Measurements from ENCODE around the gene DNAH5.

The DNAH5 gene

DNA sequence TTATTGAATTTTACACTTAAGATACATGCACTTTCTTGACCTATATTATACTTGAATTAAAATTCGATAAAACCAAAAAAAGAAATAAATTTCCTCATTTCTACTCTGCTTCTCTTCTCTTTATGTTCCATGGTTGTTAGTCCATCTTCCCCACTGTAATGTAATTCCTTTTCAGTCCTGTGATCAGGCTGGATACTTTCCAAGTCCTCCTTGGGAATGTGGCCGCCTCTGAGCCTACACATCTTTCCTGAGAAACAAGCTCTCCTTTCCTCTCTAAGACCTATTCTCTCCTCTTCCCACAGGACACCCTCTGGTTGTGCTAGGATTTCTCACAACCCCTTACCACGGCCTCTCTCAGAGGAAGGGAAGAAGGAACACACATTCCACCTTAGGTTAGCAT is 285.1 kb downstream of the DNAH5 start:
- no peak overlapping the region for H3K4me3 Mint-ChIP-seq
- DNase-seq (ENCODE audit: low spot score in 2 of 2) (no peak), ATAC-seq (no peak)
- H3K36me3 Mint-ChIP-seq = peaks cover 5% of the 10 kb centered on the region
- no peaks in the 10 kb centered on the region for H3K4me1 Mint-ChIP-seq
- peaks cover 3% of the 10 kb centered on the region for H3K9me3 Mint-ChIP-seq
- no peak overlapping the region for H3K27ac Mint-ChIP-seq

DNA sequence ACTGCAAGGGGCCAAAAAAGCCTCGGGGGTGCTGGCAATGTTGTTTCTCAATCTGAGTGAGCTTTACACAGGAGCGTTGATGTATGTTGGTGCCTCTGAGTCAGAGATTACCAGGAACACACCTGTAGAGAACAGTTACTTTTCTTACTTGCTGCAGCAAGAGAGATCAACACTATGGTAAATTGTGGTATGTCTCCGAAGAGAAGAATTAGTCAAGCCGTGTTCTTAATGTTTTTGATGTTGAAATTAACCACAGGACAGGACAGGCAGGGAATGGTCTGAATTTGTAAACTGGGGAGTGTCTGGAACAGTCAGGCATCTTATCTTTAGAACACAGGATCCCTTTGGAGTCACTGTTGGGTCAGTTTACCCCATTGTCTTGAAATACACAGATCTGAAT is 285.7 kb downstream of the DNAH5 start:
- Mint-ChIP-seq H3K4me3 (no peak overlapping the region), H3K27ac (no peak overlapping the region), H3K4me1 (no peaks in the 10 kb centered on the region), H3K9me3 (peaks cover 5% of the 10 kb centered on the region), H3K36me3 (peaks cover 5% of the 10 kb centered on the region)
- DNase-seq (ENCODE audit: low spot score in 2 of 2) (no peak), ATAC-seq (no peak)

DNA sequence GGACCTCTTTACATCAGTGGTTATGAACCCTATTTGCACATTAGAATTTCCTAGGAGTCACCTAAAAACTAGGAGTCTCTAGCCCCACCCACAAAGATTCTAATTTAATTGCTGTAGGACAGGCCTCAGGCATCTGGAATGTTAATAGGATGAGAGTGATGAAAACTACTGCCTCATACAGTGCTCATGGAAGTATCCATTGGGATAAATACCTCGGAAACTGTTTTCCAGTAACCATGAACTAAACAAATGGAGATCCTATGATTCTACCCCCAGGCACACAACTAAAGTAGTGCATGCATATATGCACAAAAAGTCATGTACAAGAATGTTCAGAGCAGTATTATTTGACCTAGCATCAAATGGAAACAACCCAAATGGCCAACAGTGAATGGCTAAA is 286.3 kb downstream of the DNAH5 start:
- ATAC-seq (no peak), DNase-seq (ENCODE audit: low spot score in 2 of 2) (no peak)
- H3K27ac Mint-ChIP-seq = no peak overlapping the region
- no peak overlapping the region for H3K4me3 Mint-ChIP-seq
- H3K36me3 Mint-ChIP-seq = peaks cover 5% of the 10 kb centered on the region
- peaks cover 7% of the 10 kb centered on the region for H3K9me3 Mint-ChIP-seq
- H3K4me1 Mint-ChIP-seq = no peaks in the 10 kb centered on the region

DNA sequence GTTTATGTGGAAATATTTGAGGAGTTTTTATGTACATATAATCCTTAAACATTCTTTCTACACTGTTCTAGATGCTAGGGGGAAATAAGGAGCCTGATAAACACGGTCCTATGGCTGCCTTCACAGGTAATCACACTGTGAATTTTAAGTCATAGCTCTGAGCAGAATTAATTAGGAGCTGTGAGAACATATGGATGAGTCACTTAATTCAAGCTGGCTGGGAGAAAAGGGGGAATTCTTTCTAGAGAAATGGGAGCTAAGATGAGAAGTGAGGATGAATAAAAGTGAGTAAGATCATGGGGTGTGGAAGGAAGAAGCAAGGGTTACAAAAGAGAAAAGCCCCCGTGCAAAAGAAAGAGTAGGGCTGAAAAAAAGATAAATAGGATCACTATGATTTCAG is 290.8 kb downstream of the DNAH5 start:
- Mint-ChIP-seq H3K27ac (no peak overlapping the region), H3K9me3 (peaks cover 8% of the 10 kb centered on the region), H3K36me3 (no peaks in the 10 kb centered on the region), H3K4me3 (no peak overlapping the region), H3K4me1 (no peaks in the 10 kb centered on the region)
- ATAC-seq = no peak
- no peak for DNase-seq (ENCODE audit: low spot score in 2 of 2)

DNA sequence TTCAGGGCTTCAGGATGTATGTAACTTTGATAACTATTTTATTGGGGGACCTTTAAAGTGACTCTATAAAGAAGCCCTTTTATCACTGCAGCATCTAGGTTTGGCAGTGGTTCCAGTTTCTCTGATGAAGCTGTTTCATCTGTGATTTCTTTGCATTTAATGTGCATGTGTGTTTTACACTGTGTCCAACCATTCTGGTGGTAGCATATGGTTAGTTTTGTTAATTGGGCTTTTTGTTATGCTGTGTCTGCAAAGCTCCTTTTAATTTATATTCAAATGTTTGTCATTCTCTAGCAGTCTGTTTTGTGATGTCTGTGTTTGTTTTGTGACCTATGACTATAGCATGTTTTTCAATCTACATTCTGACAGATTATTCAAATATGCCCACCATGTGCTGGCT is 294.8 kb downstream of the DNAH5 start:
- no peak overlapping the region for H3K4me3 Mint-ChIP-seq
- no peaks in the 10 kb centered on the region for H3K36me3 Mint-ChIP-seq
- no peaks in the 10 kb centered on the region for H3K4me1 Mint-ChIP-seq
- peaks cover 17% of the 10 kb centered on the region for H3K9me3 Mint-ChIP-seq
- no peak overlapping the region for H3K27ac Mint-ChIP-seq
- DNase-seq (ENCODE audit: low spot score in 2 of 2) (no peak), ATAC-seq (no peak)

DNA sequence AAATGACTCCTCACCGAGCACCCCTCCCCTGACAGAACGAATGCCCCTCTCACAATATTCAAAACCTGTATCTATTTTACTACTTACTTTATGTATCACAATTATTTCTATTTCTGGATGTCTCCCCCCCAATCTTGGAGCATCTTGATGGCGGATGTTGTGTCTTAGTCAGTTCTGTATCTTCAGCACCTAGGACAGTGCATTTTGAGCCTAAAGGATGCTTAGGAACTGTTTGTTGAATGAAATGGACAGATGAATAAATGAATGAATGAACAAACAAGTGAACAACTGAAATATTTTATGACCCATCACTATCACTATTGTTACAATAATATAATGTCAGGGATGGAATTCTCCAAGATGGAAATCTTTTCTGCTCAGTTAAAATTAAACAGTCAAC is 295.7 kb downstream of the DNAH5 start:
- DNase-seq (ENCODE audit: low spot score in 2 of 2) = no peak
- Mint-ChIP-seq H3K36me3 (no peaks in the 10 kb centered on the region), H3K9me3 (peaks cover 16% of the 10 kb centered on the region), H3K27ac (no peak overlapping the region), H3K4me1 (no peaks in the 10 kb centered on the region), H3K4me3 (no peak overlapping the region)
- ATAC-seq = no peak

DNA sequence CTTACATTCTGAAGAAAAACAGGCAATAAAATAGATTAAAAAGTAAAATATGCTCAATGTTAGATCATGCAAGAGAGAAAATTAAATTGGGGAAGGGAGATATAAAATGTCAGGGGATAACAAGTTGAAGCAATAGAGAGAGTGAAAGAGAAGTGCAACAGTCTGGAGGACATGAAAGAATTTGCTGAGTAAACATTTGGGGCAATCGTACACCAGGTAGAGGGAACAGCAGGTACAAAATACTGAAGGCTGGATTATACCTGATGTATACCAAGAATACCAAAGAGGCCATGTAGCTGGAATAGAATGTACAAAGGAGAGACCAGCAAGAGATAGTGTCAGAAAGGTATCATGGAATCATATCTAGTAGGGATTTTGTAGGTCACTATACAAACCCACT is 300.8 kb downstream of the DNAH5 start:
- no peak overlapping the region for H3K4me3 Mint-ChIP-seq
- H3K4me1 Mint-ChIP-seq = no peaks in the 10 kb centered on the region
- DNase-seq (ENCODE audit: low spot score in 2 of 2) (no peak), ATAC-seq (no peak)
- peaks cover 15% of the 10 kb centered on the region for H3K9me3 Mint-ChIP-seq
- no peaks in the 10 kb centered on the region for H3K36me3 Mint-ChIP-seq
- H3K27ac Mint-ChIP-seq = no peak overlapping the region

DNA sequence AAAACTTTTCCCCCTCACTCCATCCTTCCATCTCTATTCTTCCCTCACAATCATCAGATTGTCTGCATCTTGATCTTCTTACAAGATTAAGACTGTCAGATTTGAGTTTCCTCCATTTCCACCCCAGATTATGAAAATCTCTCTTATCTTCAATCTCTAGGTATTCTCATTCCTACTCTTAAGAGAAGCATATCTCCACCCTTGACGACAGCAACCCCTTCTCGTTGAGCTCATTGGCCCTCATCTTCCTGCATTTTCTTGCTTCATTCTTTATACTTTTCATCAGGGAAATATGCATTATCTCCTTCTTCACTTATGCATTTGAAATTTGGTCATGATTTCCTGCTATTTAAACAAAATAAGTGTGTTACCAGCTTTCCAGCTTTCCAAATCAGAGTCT is 301.3 kb downstream of the DNAH5 start:
- Mint-ChIP-seq H3K9me3 (peaks cover 14% of the 10 kb centered on the region), H3K4me3 (no peak overlapping the region)
- ATAC-seq = no peak

More for the DNA sequence above, 301.3 kb downstream of the DNAH5 start:
- Mint-ChIP-seq H3K36me3 (no peaks in the 10 kb centered on the region), H3K4me1 (no peaks in the 10 kb centered on the region), H3K27ac (no peak overlapping the region)
- no peak for DNase-seq (ENCODE audit: low spot score in 2 of 2)
